AG04450 (cell line): ENCODE measurements around the gene HLA-E. TPM values are rescaled to one million over a fixed set of nuclear protein-coding genes. Genes with fewer than 3 reads are reported as not detected.

Experiments used
- CTCF ChIA-PET: fragments of 300-600, 350-600 bp; formaldehyde crosslinking; extraction: SDS; loops from one replicate; lab custom pipeline; 2022; ENCODE audit warnings: antibody characterized with exemption, inconsistent platforms; lab: Charles Lee
- POLR2A ChIA-PET: fragments of 350-600 bp; formaldehyde crosslinking; extraction: SDS; loops from one replicate; lab custom pipeline; 2021; ENCODE audit warnings: antibody characterized with exemption, inconsistent platforms; lab: Yijun Ruan, JAX
- DNase-seq: peaks from one replicate; pipeline ENCODE4 v3.0.0-alpha.2; 2011; ENCODE audit warnings: low read depth, low spot score
- H3K27ac ChIP-seq: one replicate; pipeline ENCODE4 v1.5.1; 2012; ENCODE audit warnings: low read depth, low read length, control low read depth
- H3K27me3 ChIP-seq: one replicate; pipeline ENCODE4 v1.6.0; 2012; ENCODE audit warnings: low read length; ENCODE audit not compliant: control insufficient read depth, insufficient read depth
- H3K4me3 ChIP-seq: 2 replicates; pipeline ENCODE4 v1.5.1; 2011; ENCODE audit warnings: mild to moderate bottlenecking, low read depth, low read length, control low read depth
- H3K9me3 ChIP-seq: 2 replicates; pipeline ENCODE4 v1.5.1; 2012; ENCODE audit warnings: low read length; ENCODE audit not compliant: control insufficient read depth, insufficient read depth
- CTCF ChIP-seq: IDR thresholded peaks from 2 replicates; pipeline ENCODE4 v1.5.1; 2011; ENCODE audit warnings: low read depth, low read length, control low read depth, inconsistent platforms
- polyA plus RNA-seq: library from polyadenylated mRNA; depleted of rRNA; stranded (reverse); fragments of >200 nt; gene quantifications from 2 replicates; pipeline ENCODE4 v1.2.3, GENCODE V29; 2011; rRNA removed

The HLA-E gene
- polyA plus RNA-seq, 1 experiment = 127 TPM

DNA sequence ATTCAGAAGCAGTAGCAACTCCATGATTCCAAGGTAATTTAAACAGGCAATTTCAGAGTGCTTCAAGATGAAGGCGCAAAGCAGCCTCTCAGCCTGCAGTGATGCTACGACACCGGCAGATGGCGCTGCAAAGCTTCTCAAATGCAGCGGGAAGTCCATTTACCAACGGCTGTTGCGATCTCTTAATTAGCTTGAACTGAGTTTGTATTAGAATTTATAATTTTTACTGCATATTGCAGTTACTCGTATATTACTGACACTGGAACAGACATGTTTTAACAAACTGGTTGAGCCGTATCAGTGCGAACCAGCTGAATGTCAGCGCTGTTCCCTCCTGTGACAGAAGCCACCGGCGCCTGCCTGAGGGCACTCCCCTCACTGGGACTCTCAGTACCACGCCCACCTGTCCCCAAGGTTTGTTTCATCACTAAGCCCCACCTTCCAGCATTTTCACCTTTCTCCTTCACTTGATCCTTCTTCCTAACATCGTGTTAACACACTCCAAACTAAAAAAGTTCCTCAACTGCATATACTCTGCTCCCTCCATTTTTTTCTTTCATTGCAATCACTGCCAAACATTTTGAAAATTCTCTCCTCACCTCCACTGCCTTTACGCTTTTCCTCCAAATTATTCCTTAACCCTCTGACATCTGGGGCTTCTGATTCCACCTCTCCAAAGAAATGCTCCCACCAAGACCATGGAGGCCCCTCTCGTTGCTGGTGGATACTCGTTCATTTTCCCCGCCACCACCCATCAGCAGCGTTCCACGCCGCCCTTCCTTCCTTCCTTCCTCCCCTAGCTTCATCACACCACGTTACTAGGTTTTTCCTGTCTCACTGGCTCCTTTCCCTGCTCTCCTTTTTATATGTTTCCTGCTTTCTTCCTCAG, 52.5 kb downstream of the HLA-E start:
- H3K27me3 ChIP-seq = no peaks in the 10 kb centered on the region
- H3K27ac ChIP-seq = no peak overlapping the region
- TF ChIP-seq CTCF = peak; percentile 98
- peak overlapping the region; percentile 34 for H3K4me3 ChIP-seq
- no peaks in the 10 kb centered on the region for H3K9me3 ChIP-seq
- ChIA-PET POLR2A (interaction anchor here (1.0 to 1.6 kb wide), 2 partner anchors 14 to 51 kb away, joined by 3 read pairs; no protein-coding TSS in a partner anchor), CTCF (interaction anchor here (0.6 to 15.5 kb wide), 49 partner anchors 10 to 572 kb away, joined by 3 to 437 read pairs (median 6); partner anchors contain the start of genes DHX16, GNL1, MRPS18B and PPP1R10)
- peak; percentile 77 for DNase-seq

DNA sequence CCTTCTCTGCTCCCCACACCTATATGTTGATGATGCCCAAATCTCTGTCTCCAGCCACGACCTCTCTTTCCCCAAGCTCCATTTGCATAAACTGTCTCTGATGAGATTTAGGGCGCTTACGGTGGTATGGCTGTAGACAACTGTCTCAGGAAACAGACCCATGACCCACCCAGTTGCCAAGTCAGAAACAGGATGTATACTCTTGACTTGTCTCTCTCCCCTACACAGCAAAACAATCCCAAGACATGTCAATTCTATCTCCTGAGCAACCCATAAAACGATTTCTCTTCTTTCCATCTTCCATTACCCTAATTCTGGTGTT, 53.1 kb downstream of the HLA-E start:
- POLR2A ChIA-PET = interaction anchor here (1.6 kb wide), 1 partner anchor 15 kb away, joined by 3 read pairs; no protein-coding TSS in a partner anchor
- Histone ChIP-seq H3K9me3 (no peaks in the 10 kb centered on the region), H3K27ac (no peak overlapping the region), H3K27me3 (no peaks in the 10 kb centered on the region), H3K4me3 (no peak overlapping the region)
- CTCF ChIA-PET = interaction anchor here (0.8 to 15.5 kb wide), 21 partner anchors 11 to 545 kb away, joined by 3 to 437 read pairs (median 13); partner anchors contain the start of genes GNL1 and PRR3
- no peak for DNase-seq
- no peak for TF ChIP-seq CTCF

- Histone ChIP-seq H3K4me3 (no peak overlapping the region), H3K9me3 (no peaks in the 10 kb centered on the region), H3K27ac (no peak overlapping the region), H3K27me3 (no peaks in the 10 kb centered on the region)
- CTCF ChIA-PET = interaction anchor here (0.8 to 15.5 kb wide), 15 partner anchors 9 to 72 kb away, joined by 3 to 437 read pairs (median 11); partner anchors contain the start of genes GNL1 and PRR3
- TF ChIP-seq CTCF = peak; percentile 45
- no peak for DNase-seq
- POLR2A ChIA-PET = no interaction called here
These were observed 53.6 kb downstream of the HLA-E start for GRCh38 chr6:30542915-30543314.

Other genes with a start within 250 kb of the HLA-E start
- 6.3 and 6.7 TPM in 2 replicates for gene TRIM39, start 162.6 kb upstream of the HLA-E start, polyA plus RNA-seq
- 18.9 and 19.7 TPM in 2 replicates for gene RPP21, start 144.4 kb upstream of the HLA-E start, polyA plus RNA-seq
- gene GNL1, start 67.0 kb downstream of the HLA-E start, polyA plus RNA-seq = 41.7 and 50.0 TPM in 2 replicates
- 26.8 and 27.3 TPM in 2 replicates for gene PRR3, start 67.8 kb downstream of the HLA-E start, polyA plus RNA-seq
- gene ABCF1, start 81.9 kb downstream of the HLA-E start, polyA plus RNA-seq = 32.3 and 38.7 TPM in 2 replicates
- gene PPP1R10, start 127.7 kb downstream of the HLA-E start, polyA plus RNA-seq = 32.9 and 43.2 TPM in 2 replicates
- 56.6 and 59.8 TPM in 2 replicates for gene MRPS18B, start 128.3 kb downstream of the HLA-E start, polyA plus RNA-seq
- 10.8 and 13.1 TPM in 2 replicates for gene ATAT1, start 137.4 kb downstream of the HLA-E start, polyA plus RNA-seq
- 5.1 and 5.5 TPM in 2 replicates for gene C6orf136, start 157.6 kb downstream of the HLA-E start, polyA plus RNA-seq
- 27.6 and 31.9 TPM in 2 replicates for gene DHX16, start 183.5 kb downstream of the HLA-E start, polyA plus RNA-seq
- 83.2 and 89.6 TPM in 2 replicates for gene PPP1R18, start 197.1 kb downstream of the HLA-E start, polyA plus RNA-seq
- 14.6 and 17.4 TPM in 2 replicates for gene NRM, start 201.5 kb downstream of the HLA-E start, polyA plus RNA-seq
- 4.1 and 6.8 TPM in 2 replicates for gene MDC1, start 227.8 kb downstream of the HLA-E start, polyA plus RNA-seq
- gene TUBB, start 230.8 kb downstream of the HLA-E start, polyA plus RNA-seq = 1,457 and 1,715 TPM in 2 replicates